ENCODE data around the gene NPC1L1. TPM values are rescaled to one million over a fixed set of nuclear protein-coding genes. Genes with fewer than 3 reads are reported as not detected.

Gene NPC1L1
- total and polyA plus RNA-seq, 5 donors, result 0.05 to 0.08 (median 0.06) TPM; not detected in 2

- DNase-seq, result no peak
- Histone ChIP-seq H3K27me3 (ENCODE audit: control insufficient read depth, insufficient read depth) (no peaks in the 10 kb centered on the region), H3K9me3 (ENCODE audit: control insufficient read depth, low read length) (no peaks in the 10 kb centered on the region), H3K4me1 (ENCODE audit: control insufficient read depth, insufficient read depth, low read length) (no peaks in the 10 kb centered on the region), H3K27ac (ENCODE audit: low read length) (no peak overlapping the region), H3K4me3 (ENCODE audit: low read length) (no peak overlapping the region)
- 85% methylated on average over 6 of the region's 6 CpGs for WGBS
- intact Hi-C loops (cut with DNase I), result no loop called here
- no peak for ATAC-seq
Measured at GRCh38 chr7:44541876-44542610, 913 bp upstream of the NPC1L1 start.

GRCh38 chr7:44540592-44541027, 520 bp downstream of the NPC1L1 start:
- intact Hi-C loops (cut with DNase I), result no loop called here
- no peaks in the 10 kb centered on the region for H3K4me1 ChIP-seq (ENCODE audit: control insufficient read depth, insufficient read depth, low read length)
- no peak for ATAC-seq
- H3K27me3 ChIP-seq (ENCODE audit: control insufficient read depth, insufficient read depth), result no peaks in the 10 kb centered on the region
- WGBS, result 87% methylated on average over 5 of the region's 5 CpGs
- DNase-seq, result no peak
- H3K9me3 ChIP-seq (ENCODE audit: control insufficient read depth, low read length), result no peaks in the 10 kb centered on the region
- no peak overlapping the region for H3K4me3 ChIP-seq (ENCODE audit: low read length)
- no peak overlapping the region for H3K27ac ChIP-seq (ENCODE audit: low read length)

GRCh38 chr7:44539669-44540506, 1.2 kb downstream of the NPC1L1 start:
- Histone ChIP-seq H3K27ac (ENCODE audit: low read length) (no peak overlapping the region), H3K4me3 (ENCODE audit: low read length) (no peak overlapping the region), H3K9me3 (ENCODE audit: control insufficient read depth, low read length) (no peaks in the 10 kb centered on the region), H3K27me3 (ENCODE audit: control insufficient read depth, insufficient read depth) (no peaks in the 10 kb centered on the region), H3K4me1 (ENCODE audit: control insufficient read depth, insufficient read depth, low read length) (no peaks in the 10 kb centered on the region)
- WGBS, result 87% methylated on average over 27 of the region's 27 CpGs
- DNase-seq (no peak), ATAC-seq (no peak)
- intact Hi-C loops (cut with DNase I), result no loop called here

- DNase-seq, result no peak
- WGBS, result 86% methylated on average over 32 of the region's 32 CpGs
- intact Hi-C loops (cut with DNase I), result no loop called here
Measured at GRCh38 chr7:44538798-44539668, 2.1 kb downstream of the NPC1L1 start.

GRCh38 chr7:44538093-44538797, 2.9 kb downstream of the NPC1L1 start:
- Histone ChIP-seq H3K27ac (ENCODE audit: low read length) (no peak overlapping the region), H3K4me1 (ENCODE audit: control insufficient read depth, insufficient read depth, low read length) (no peaks in the 10 kb centered on the region), H3K27me3 (ENCODE audit: control insufficient read depth, insufficient read depth) (no peaks in the 10 kb centered on the region), H3K9me3 (ENCODE audit: control insufficient read depth, low read length) (no peaks in the 10 kb centered on the region), H3K4me3 (ENCODE audit: low read length) (no peak overlapping the region)
- ATAC-seq, result no peak
- intact Hi-C loops (cut with DNase I), result no loop called here
- no peak for DNase-seq
- 87% methylated on average over 17 of the region's 17 CpGs for WGBS

More at GRCh38 chr7:44538798-44539668, 2.1 kb downstream of the NPC1L1 start:
- H3K4me1 ChIP-seq (ENCODE audit: control insufficient read depth, insufficient read depth, low read length), result no peaks in the 10 kb centered on the region
- H3K9me3 ChIP-seq (ENCODE audit: control insufficient read depth, low read length), result no peaks in the 10 kb centered on the region
- no peak overlapping the region for H3K4me3 ChIP-seq (ENCODE audit: low read length)
- H3K27ac ChIP-seq (ENCODE audit: low read length), result no peak overlapping the region
- ATAC-seq, result no peak
- no peaks in the 10 kb centered on the region for H3K27me3 ChIP-seq (ENCODE audit: control insufficient read depth, insufficient read depth)

GRCh38 chr7:44537442-44537841, 3.7 kb downstream of the NPC1L1 start:
- Histone ChIP-seq H3K4me1 (ENCODE audit: control insufficient read depth, insufficient read depth, low read length) (no peaks in the 10 kb centered on the region), H3K27me3 (ENCODE audit: control insufficient read depth, insufficient read depth) (no peaks in the 10 kb centered on the region), H3K9me3 (ENCODE audit: control insufficient read depth, low read length) (no peaks in the 10 kb centered on the region), H3K4me3 (ENCODE audit: low read length) (no peak overlapping the region), H3K27ac (ENCODE audit: low read length) (no peak overlapping the region)
- DNase-seq (no peak), ATAC-seq (no peak)
- intact Hi-C loops (cut with DNase I), result no loop called here
- WGBS, result 93% methylated on average over 6 of the region's 6 CpGs

GRCh38 chr7:44536090-44536489, 5.0 kb downstream of the NPC1L1 start:
- Histone ChIP-seq H3K4me1 (ENCODE audit: control insufficient read depth, insufficient read depth, low read length) (no peaks in the 10 kb centered on the region), H3K4me3 (ENCODE audit: low read length) (no peak overlapping the region), H3K9me3 (ENCODE audit: control insufficient read depth, low read length) (no peaks in the 10 kb centered on the region), H3K27ac (ENCODE audit: low read length) (no peak overlapping the region), H3K27me3 (ENCODE audit: control insufficient read depth, insufficient read depth) (no peaks in the 10 kb centered on the region)
- intact Hi-C loops (cut with DNase I), result no loop called here
- WGBS, result 72% methylated on average over 10 of the region's 10 CpGs
- ATAC-seq, result no peak
- no peak for DNase-seq

- Histone ChIP-seq H3K9me3 (ENCODE audit: control insufficient read depth, low read length) (no peaks in the 10 kb centered on the region), H3K27me3 (ENCODE audit: control insufficient read depth, insufficient read depth) (no peaks in the 10 kb centered on the region), H3K4me1 (ENCODE audit: control insufficient read depth, insufficient read depth, low read length) (no peaks in the 10 kb centered on the region), H3K27ac (ENCODE audit: low read length) (no peak overlapping the region), H3K4me3 (ENCODE audit: low read length) (no peak overlapping the region)
- DNase-seq, result no peak
- ATAC-seq, result no peak
- 90% methylated on average over 8 of the region's 8 CpGs for WGBS
- intact Hi-C loops (cut with DNase I), result no loop called here
Measured at GRCh38 chr7:44535348-44536064, 5.6 kb downstream of the NPC1L1 start.

- Histone ChIP-seq H3K27me3 (ENCODE audit: control insufficient read depth, insufficient read depth) (no peaks in the 10 kb centered on the region), H3K4me3 (ENCODE audit: low read length) (no peak overlapping the region), H3K27ac (ENCODE audit: low read length) (no peak overlapping the region), H3K9me3 (ENCODE audit: control insufficient read depth, low read length) (no peaks in the 10 kb centered on the region), H3K4me1 (ENCODE audit: control insufficient read depth, insufficient read depth, low read length) (no peaks in the 10 kb centered on the region)
- DNase-seq (no peak), ATAC-seq (no peak)
- whole genome bisulfite sequencing, result 57% methylated on average over 7 of the region's 7 CpGs
- intact Hi-C loops (cut with DNase I), result no loop called here
Measured at GRCh38 chr7:44534501-44534900, 6.6 kb downstream of the NPC1L1 start.

- no peak for DNase-seq
- intact Hi-C loops (cut with DNase I), result no loop called here
Measured at GRCh38 chr7:44534087-44534486, 7.0 kb downstream of the NPC1L1 start.

More at GRCh38 chr7:44534087-44534486, 7.0 kb downstream of the NPC1L1 start:
- Histone ChIP-seq H3K9me3 (ENCODE audit: control insufficient read depth, low read length) (no peaks in the 10 kb centered on the region), H3K4me3 (ENCODE audit: low read length) (no peak overlapping the region), H3K4me1 (ENCODE audit: control insufficient read depth, insufficient read depth, low read length) (no peaks in the 10 kb centered on the region), H3K27ac (ENCODE audit: low read length) (no peak overlapping the region), H3K27me3 (ENCODE audit: control insufficient read depth, insufficient read depth) (no peaks in the 10 kb centered on the region)
- 55% methylated on average over 5 of the region's 5 CpGs for WGBS
- no peak for ATAC-seq
